A673 (cell line): ENCODE data around the gene CNOT6L. TPM values are rescaled to one million over a fixed set of nuclear protein-coding genes. Genes with fewer than 3 reads are reported as not detected.

Experiments
- BruUV-seq: library from RNA; stranded (reverse); fragments of 400-500 nt; replicated peaks from 2 replicates; lab custom pipeline; 2021; lab: Mats Ljungman, UMichigan
- CTCF ChIA-PET: fragments of 300-600 bp; sonication (Branson Sonifier 250); formaldehyde crosslinking; loops from one replicate; lab custom pipeline; 2022; ENCODE audit warnings: antibody characterized with exemption; lab: Charles Lee
- POLR2A ChIA-PET: fragments of 300-600 bp; sonication (Branson Sonifier 250); formaldehyde crosslinking; loops from one replicate; lab custom pipeline; 2022; ENCODE audit warnings: antibody characterized with exemption; ENCODE audit not compliant: low non-redundant PET; lab: Charles Lee
- DNase-seq: peaks from one replicate; pipeline ENCODE4 v3.0.0-alpha.2; 2015; ENCODE audit warnings: low spot score
- H3K27ac ChIP-seq: fragments of 200-600 bp; sonication (generic); 2 replicates; pipeline ENCODE4 v1.5.1; 2016; ENCODE audit warnings: mixed run types, low read depth, mild to moderate bottlenecking, mixed read lengths, antibody characterized with exemption, low read length; ENCODE audit not compliant: poor library complexity, severe bottlenecking
- H3K27me3 ChIP-seq: fragments of 200-600 bp; sonication (generic); replicated peaks from 2 replicates; pipeline ENCODE4 v1.6.1; 2017; ENCODE audit warnings: mixed run types, low read depth, mild to moderate bottlenecking, mixed read lengths, antibody characterized with exemption, low read length; ENCODE audit not compliant: insufficient read depth, poor library complexity
- H3K36me3 ChIP-seq: fragments of 200-600 bp; sonication (generic); 2 replicates; pipeline ENCODE4 v1.6.1; 2016; ENCODE audit warnings: mixed run types, mild to moderate bottlenecking, mixed read lengths, antibody characterized with exemption, low read length; ENCODE audit not compliant: insufficient read depth, poor library complexity, severe bottlenecking
- H3K4me1 ChIP-seq: fragments of 200-600 bp; sonication (generic); 2 replicates; pipeline ENCODE4 v1.6.1; 2017; ENCODE audit warnings: mixed run types, mild to moderate bottlenecking, mixed read lengths, antibody characterized with exemption, low read length; ENCODE audit not compliant: insufficient read depth, poor library complexity, severe bottlenecking
- H3K4me3 ChIP-seq: fragments of 200-600 bp; sonication (generic); 2 replicates; pipeline ENCODE4 v1.5.1; 2016; ENCODE audit warnings: low read depth, mixed run types, mild to moderate bottlenecking, mixed read lengths, low read length; ENCODE audit not compliant: poor library complexity, severe bottlenecking
- H3K9me3 ChIP-seq: fragments of 200-600 bp; sonication (generic); 2 replicates; pipeline ENCODE4 v1.6.1; 2016; ENCODE audit warnings: mixed run types, low read depth, mild to moderate bottlenecking, mixed read lengths, antibody characterized with exemption, low read length; ENCODE audit not compliant: poor library complexity, severe bottlenecking
- EZH2 ChIP-seq: fragments of 200-600 bp; sonication (generic); IDR thresholded peaks from 2 replicates; pipeline ENCODE4 v1.6.1; 2017; ENCODE audit warnings: borderline replicate concordance, low read depth, mild to moderate bottlenecking, mixed read lengths, antibody characterized with exemption, low read length; ENCODE audit not compliant: poor library complexity, severe bottlenecking
- intact Hi-C: fragments of 100-400 bp; cut with micrococcal nuclease; formaldehyde crosslinking; loops from one replicate; pipeline ENCODE4 v1.10.0; 2022; ENCODE audit not compliant: unreplicated experiment
- total RNA-seq: library from RNA; stranded (reverse); gene quantifications from 2 replicates; pipeline ENCODE4 v1.2.3, GENCODE V29; 2021
- TF ChIP-seq, protein P1 (sequence below): fragments of 300-800, 200-600 bp; sonication (generic); conservative IDR thresholded peaks from 2 replicates; pipeline ENCODE4 v1.5.1; 2017; ENCODE audit warnings: low read depth, mild to moderate bottlenecking, antibody characterized with exemption, low read length, moderate library complexity, mixed read lengths

CNOT6L gene
- total RNA-seq, 1 experiment from 2014 or later = 13.4 TPM

DNA sequence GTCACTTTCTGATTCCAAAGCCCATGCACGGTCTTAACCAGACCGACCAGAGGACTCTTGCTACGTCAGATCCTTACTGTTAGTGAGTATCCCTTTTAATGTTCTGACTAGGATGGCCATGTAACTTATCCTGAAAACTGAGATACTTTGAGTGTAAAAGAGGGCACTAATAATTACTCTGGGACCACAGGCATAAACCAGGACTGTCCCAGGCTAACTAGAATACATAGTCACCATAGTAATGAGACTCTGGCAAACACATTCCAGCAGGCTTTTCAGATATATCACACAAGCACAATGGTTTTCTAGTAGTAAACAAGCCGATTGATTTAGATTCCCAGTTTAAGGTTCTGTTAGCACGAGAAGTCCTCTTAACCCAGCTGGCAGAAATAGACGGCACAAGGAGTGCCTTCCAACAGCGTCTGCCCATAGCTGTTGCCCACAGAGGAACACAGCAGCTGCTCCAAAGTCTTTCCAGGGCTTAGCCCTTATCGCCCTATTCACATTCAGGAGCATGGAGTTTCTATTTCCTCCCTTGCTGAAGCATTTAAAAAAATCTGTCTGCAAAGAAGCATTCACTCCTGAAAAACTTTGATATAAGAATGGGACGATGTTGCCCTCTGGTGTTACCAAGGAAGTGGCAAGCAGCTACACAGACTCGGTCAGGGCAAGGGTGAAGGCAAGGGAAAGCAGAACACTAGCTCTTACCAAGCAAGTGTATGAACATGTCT lies 121.1 kb downstream of the CNOT6L start:
- peak; percentile 4 for DNase-seq
- H3K27me3 ChIP-seq = no peaks in the 10 kb centered on the region
- no peak overlapping the region for H3K4me3 ChIP-seq
- H3K36me3 ChIP-seq = no peaks in the 10 kb centered on the region
- ChIA-PET CTCF (no interaction called here), POLR2A (interaction anchor here (0.7 kb wide), 1 partner anchor 442 kb away, joined by 4 read pairs; no protein-coding TSS in a partner anchor)
- intact Hi-C loops = no loop called here
- TF ChIP-seq, protein P1, sequence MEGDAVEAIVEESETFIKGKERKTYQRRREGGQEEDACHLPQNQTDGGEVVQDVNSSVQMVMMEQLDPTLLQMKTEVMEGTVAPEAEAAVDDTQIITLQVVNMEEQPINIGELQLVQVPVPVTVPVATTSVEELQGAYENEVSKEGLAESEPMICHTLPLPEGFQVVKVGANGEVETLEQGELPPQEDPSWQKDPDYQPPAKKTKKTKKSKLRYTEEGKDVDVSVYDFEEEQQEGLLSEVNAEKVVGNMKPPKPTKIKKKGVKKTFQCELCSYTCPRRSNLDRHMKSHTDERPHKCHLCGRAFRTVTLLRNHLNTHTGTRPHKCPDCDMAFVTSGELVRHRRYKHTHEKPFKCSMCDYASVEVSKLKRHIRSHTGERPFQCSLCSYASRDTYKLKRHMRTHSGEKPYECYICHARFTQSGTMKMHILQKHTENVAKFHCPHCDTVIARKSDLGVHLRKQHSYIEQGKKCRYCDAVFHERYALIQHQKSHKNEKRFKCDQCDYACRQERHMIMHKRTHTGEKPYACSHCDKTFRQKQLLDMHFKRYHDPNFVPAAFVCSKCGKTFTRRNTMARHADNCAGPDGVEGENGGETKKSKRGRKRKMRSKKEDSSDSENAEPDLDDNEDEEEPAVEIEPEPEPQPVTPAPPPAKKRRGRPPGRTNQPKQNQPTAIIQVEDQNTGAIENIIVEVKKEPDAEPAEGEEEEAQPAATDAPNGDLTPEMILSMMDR = 0 out of 2 replicates have a peak, but pooled peaks have one; percentile 18
- no peak for TF ChIP-seq EZH2
- no peaks in the 10 kb centered on the region for H3K4me1 ChIP-seq
- H3K9me3 ChIP-seq = no peaks in the 10 kb centered on the region
- no TSS peak for BruUV-seq
- H3K27ac ChIP-seq = no peak overlapping the region

DNA sequence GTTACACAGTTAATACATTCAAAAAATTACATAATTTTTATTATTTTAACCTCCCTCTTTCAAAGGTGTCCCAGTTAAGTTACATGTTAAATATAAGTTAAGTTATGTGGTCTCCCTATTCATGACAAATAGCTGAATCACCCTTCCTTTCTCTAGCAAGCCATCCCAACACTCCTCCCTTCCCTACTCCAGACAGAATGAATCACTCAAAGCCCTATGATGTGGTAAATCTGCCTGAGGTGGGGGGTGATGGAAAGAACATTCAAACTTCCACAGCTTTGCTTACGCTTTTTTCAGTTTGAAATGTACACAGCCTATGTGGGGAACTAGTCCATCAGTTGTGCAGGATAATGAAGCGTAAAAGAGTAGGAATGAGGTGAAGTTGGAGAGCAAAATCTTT lies 123.4 kb downstream of the CNOT6L start:
- ChIA-PET POLR2A (no interaction called here), CTCF (no interaction called here)
- no TSS peak for BruUV-seq
- Histone ChIP-seq H3K27me3 (no peaks in the 10 kb centered on the region), H3K36me3 (no peaks in the 10 kb centered on the region), H3K9me3 (no peaks in the 10 kb centered on the region), H3K4me1 (no peaks in the 10 kb centered on the region), H3K4me3 (no peak overlapping the region), H3K27ac (no peak overlapping the region)
- TF ChIP-seq, protein P1 = no peak
- TF ChIP-seq EZH2 = no peak
- no peak for DNase-seq
- intact Hi-C loops = no loop called here

DNA sequence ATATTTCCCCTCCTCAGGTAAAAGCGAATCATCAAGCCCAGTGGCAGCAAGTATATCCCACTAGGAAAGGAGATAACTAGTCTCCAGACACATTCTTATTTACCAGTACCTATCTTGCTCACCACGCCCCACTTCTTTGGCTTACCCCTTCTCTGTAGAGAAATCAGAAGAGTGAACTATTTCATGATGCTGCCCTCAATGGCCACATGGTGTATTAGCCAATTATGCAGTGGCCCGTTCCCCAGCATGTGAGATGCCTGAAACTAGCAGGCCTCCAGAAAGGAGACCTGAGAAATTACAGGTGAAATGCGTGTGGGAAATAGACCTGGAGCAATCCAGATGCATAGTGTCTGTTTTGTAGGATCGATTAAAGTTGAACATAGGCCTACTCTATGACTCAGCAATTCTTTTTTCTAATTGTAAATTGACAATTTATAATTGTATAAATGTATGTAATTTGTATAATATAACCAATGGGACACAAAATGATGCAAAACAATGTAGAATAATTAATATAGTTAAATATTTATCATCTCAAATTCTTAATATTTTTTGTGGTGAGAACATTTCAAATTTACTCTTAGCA lies 126.2 kb downstream of the CNOT6L start:
- H3K27ac ChIP-seq = no peak overlapping the region
- intact Hi-C loops = no loop called here
- H3K4me3 ChIP-seq = no peak overlapping the region
- no TSS peak for BruUV-seq
- ChIA-PET CTCF (no interaction called here), POLR2A (no interaction called here)
- TF ChIP-seq EZH2 = no peak
- TF ChIP-seq, protein P1 = no peak
- H3K27me3 ChIP-seq = no peaks in the 10 kb centered on the region
- no peaks in the 10 kb centered on the region for H3K4me1 ChIP-seq
- H3K9me3 ChIP-seq = no peaks in the 10 kb centered on the region
- no peak for DNase-seq
- H3K36me3 ChIP-seq = no peaks in the 10 kb centered on the region
